Stimulated activated naive B cell treated with anti-CD40 and anti-IgM and Interleukin-4, amounts not matched to agents 10 μg/mL and 1 μg/mL and 100 μg/mL, for 72 hours (primary cell): ENCODE measurements around the gene HRC.
A peak's percentile ranks its signal among the peaks of the same experiment; 100 is the strongest.

ENCODE experiments used
- ATAC-seq, 2 donors: fragments of 150-1000 bp; cut with Tn5 transposase; replicated peaks; 2 replicates each; pipeline ENCODE4 v1.10.0; 2021; ENCODE audit warnings: moderate library complexity in 1 of 2
- DNase-seq: peaks from one replicate; pipeline ENCODE4 v3.0.0; 2021
- H3K27ac Mint-ChIP-seq: one replicate; pipeline ENCODE4 v1.8.0; 2022; ENCODE audit warnings: mild to moderate bottlenecking, mixed read lengths
- H3K27me3 Mint-ChIP-seq, 2 donors: one replicate each; pipeline ENCODE4 v1.8.0; 2022; ENCODE audit warnings: mixed read lengths in 2 of 2
- H3K36me3 Mint-ChIP-seq, 2 donors: one replicate each; pipeline ENCODE4 v1.8.0; 2022; ENCODE audit warnings: mixed read lengths in 2 of 2, mild to moderate bottlenecking in 1 of 2
- H3K4me1 Mint-ChIP-seq, 2 donors: one replicate each; pipeline ENCODE4 v1.8.0; 2022; ENCODE audit warnings: mixed read lengths in 2 of 2, mild to moderate bottlenecking in 1 of 2
- H3K4me3 Mint-ChIP-seq, 2 donors: one replicate each; pipeline ENCODE4 v1.8.0; 2022; ENCODE audit warnings: mild to moderate bottlenecking in 2 of 2, mixed read lengths in 2 of 2, moderate library complexity in 1 of 2
- H3K9me3 Mint-ChIP-seq, 2 donors: one replicate each; pipeline ENCODE4 v1.8.0; 2022; ENCODE audit warnings: mixed read lengths in 2 of 2, mild to moderate bottlenecking in 1 of 2

Gene HRC

DNA sequence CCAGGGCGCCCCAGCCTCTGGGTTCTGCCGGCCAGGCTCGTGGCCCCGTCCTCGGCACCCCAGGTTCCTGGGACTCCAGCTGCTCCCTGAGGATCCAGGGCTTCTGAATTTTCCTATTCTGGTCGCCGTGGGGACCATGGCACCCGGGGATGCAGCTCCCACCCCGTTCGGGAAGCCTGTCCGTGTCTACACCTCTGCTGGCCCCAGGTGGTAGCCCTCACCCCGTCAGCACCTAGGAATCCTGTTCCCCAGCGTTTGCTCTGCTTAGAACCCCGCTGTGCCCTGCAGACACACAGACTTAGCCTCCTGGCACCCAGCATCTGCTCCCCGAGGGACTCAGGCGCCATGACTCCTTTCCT, 34.9 kb downstream of the HRC start:
- no peaks in the 10 kb centered on the region for H3K9me3 Mint-ChIP-seq
- H3K27me3 Mint-ChIP-seq, result peaks cover 13 to 21% of the 10 kb centered on the region in 2 donors
- H3K36me3 Mint-ChIP-seq, result peaks cover 9 to 13% of the 10 kb centered on the region in 2 donors
- peak overlapping the region; percentile 63 to 87 for H3K4me3 Mint-ChIP-seq
- peaks cover 27 to 45% of the 10 kb centered on the region in 2 donors for H3K4me1 Mint-ChIP-seq
- H3K27ac Mint-ChIP-seq, result peak overlapping the region; percentile 7
- DNase-seq (no peak), ATAC-seq (no peak)

DNA sequence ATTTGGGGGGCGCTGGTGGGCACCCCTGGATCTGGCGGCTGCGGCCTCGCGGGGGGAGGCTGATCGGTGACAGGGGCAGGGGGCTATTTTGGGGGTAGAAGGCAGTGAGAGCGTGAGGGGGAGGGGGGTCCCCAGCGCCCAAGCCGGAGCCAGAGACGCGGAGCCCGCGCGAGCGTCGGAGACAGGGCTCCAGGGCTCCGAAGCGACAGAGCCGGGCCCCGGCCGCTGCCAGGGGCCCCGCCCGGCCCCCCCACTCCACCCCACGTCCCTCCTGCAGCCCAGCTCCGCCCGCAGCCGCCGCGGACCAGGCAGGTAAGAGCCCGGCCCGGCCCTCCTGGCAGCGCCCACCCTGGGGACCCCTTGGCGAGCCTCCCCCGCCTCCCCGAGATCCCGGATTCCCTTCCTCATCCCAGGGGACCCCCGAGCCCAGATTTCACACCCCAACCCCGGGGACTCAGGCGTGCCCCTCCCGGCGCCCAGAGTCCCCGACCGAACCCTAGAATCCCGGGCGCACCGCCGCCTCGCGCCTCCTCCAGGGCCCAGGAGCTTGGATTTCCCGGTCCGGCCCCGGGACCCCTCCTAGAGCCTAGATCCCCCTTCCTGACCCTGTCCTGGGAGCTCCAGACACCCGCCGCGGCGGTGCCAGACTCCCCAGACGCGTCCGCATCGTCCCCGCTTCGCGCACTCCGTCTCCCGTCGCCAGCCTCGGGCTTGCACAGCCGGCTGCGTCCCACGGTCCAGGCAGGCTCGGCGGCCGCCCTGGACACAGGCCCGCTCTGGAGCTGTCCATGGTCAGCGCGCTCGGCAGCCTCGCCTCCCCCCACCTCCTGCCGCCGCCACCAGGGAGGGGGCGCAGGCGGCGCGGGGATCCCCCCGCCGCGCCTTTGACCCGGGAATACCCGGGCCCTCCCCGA, 35.5 kb downstream of the HRC start, which contains the start of gene PPFIA3:
TSS of gene PPFIA3 (plus strand) at position 134 of the 914 bp plus-strand sequence. CDS start 8,330 bp downstream, outside the sequence.
- no peaks in the 10 kb centered on the region for H3K9me3 Mint-ChIP-seq
- H3K27me3 Mint-ChIP-seq, result peaks cover 13 to 21% of the 10 kb centered on the region in 2 donors
- ATAC-seq, result no peak
- DNase-seq, result no peak
- H3K36me3 Mint-ChIP-seq, result peaks cover 9 to 13% of the 10 kb centered on the region in 2 donors
- peaks cover 31 to 49% of the 10 kb centered on the region in 2 donors for H3K4me1 Mint-ChIP-seq
- peak within 1 kb of the TSS; percentile 87 to 92 for H3K4me3 Mint-ChIP-seq
- H3K27ac Mint-ChIP-seq, result peak within 1 kb of the TSS; percentile 95

DNA sequence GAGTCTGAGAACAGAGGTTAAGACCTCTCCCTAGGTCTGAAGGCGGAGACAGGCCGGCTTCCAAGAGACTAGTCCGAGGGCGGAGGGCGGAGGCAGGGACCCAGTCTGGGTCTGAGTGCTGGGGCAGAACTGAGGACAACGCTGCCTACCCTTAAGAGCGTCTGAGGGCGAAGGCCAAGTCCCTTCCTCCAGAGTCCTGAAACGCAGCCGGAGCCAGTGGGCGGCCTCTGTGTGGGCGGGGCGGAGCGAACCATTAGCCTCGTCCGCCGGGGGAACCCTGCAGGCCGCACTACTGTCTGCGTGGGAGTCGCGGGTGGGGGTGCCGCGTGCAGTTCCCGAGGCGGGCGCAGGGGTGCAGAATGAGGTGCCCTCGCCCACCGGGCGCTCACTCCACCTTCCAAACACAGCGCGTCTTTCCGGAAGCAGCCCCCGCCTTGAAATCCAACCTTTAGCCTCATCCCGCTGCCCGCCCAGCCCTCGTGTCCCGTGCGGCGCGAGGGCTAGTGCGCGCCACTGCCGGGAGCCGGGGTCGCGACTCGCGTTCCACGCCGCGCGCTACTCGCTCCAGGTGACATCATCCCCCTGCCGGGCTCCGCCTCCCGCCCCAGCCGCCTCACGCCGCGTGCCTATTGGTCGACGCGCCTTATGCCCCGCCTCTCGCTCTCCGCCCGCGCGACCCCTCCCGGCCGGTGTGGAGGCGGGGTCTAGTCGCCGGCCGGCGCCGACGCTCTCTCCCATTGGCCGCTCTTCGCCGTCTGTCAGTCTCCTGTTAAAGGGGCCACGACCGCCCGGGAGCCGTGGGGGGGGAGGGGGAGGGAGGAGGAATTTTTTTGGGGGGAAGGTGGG, 36.4 kb downstream of the HRC start, which contains the start of gene C19orf73:
TSS of gene C19orf73 (minus strand) at position 579 of the 846 bp plus-strand sequence. CDS start at position 458, 121 bp downstream.
- peak within 1 kb of the TSS; percentile 95 for H3K27ac Mint-ChIP-seq
- H3K27me3 Mint-ChIP-seq, result peaks cover 13 to 21% of the 10 kb centered on the region in 2 donors
- peaks cover 9 to 13% of the 10 kb centered on the region in 2 donors for H3K36me3 Mint-ChIP-seq
- H3K9me3 Mint-ChIP-seq, result no peaks in the 10 kb centered on the region
- ATAC-seq (peak; percentile 80 to 84), DNase-seq (peak; percentile 95)
- peak within 1 kb of the TSS; percentile 87 to 92 for H3K4me3 Mint-ChIP-seq
- peaks cover 34 to 53% of the 10 kb centered on the region in 2 donors for H3K4me1 Mint-ChIP-seq

DNA sequence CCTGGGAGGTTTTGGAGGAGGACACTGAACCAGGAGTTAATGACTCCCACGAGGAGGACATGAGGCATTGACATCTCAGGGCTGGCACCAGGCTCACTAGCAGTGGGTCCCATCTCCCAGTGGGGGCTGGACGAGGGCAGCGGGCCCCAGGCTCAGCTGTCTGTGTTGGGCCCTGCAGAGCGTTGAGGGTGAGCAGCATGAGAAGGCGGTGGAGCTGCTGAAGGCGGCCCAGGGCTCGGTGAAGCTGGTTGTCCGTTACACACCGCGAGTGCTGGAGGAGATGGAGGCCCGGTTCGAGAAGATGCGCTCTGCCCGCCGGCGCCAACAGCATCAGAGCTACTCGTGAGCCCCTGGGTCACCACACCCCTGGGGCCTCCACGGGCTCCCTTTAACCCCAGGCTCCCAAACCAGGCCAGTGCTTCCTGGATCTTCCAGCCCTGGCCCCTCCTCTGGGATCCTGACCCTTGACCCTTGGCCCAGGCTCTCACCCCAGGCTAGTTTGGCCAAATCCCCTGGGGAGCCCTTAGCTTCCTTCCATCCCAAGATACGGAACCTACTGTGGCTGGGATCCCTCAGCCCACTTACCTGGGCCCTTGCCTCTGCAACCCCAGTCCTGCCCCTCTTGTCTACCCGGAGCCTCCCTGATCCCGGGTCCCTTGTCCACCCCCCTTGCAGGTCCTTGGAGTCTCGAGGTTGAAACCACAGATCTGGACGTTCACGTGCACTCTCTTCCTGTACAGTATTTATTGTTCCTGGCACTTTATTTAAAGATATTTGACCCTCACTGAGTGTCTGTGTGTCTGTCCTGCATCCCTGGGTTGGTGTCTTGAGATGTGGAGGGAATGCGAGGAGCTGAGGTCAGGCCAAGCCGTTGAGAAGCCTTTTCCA, 37.3 kb downstream of the HRC start:
- Mint-ChIP-seq H3K36me3 (peaks cover 9 to 13% of the 10 kb centered on the region in 2 donors), H3K4me3 (peak overlapping the region; percentile 87 to 92), H3K27me3 (peaks cover 13 to 21% of the 10 kb centered on the region in 2 donors), H3K9me3 (no peaks in the 10 kb centered on the region), H3K27ac (peak overlapping the region; percentile 95), H3K4me1 (peaks cover 36 to 61% of the 10 kb centered on the region in 2 donors)
- ATAC-seq (no peak), DNase-seq (no peak)

DNA sequence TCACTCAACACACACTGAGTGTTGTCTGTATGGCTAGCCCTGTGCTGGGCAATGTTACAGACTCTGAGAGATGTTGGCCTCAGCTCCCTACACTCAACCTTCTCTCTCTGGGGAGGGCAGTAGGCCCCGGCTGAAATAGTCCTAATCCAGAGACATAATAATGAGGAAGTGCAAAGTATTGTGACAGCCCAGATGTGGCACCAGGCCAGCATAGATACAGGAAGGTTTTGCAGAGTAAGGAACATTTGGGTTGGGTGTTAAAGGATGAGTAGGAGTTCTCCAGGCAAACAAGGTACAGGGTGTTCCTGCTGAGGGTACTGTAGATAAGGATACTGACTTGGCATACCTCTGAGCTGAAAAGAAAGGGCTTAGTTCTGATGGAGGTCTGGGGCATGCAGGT, 38.7 kb downstream of the HRC start:
- Mint-ChIP-seq H3K4me3 (peak overlapping the region in 1 of 2 donors; percentile 66), H3K36me3 (peaks cover 9 to 13% of the 10 kb centered on the region in 2 donors), H3K27me3 (peaks cover 9 to 15% of the 10 kb centered on the region in 2 donors), H3K4me1 (peaks cover 35 to 62% of the 10 kb centered on the region in 2 donors), H3K27ac (no peak overlapping the region), H3K9me3 (no peaks in the 10 kb centered on the region)
- ATAC-seq (no peak), DNase-seq (no peak)

DNA sequence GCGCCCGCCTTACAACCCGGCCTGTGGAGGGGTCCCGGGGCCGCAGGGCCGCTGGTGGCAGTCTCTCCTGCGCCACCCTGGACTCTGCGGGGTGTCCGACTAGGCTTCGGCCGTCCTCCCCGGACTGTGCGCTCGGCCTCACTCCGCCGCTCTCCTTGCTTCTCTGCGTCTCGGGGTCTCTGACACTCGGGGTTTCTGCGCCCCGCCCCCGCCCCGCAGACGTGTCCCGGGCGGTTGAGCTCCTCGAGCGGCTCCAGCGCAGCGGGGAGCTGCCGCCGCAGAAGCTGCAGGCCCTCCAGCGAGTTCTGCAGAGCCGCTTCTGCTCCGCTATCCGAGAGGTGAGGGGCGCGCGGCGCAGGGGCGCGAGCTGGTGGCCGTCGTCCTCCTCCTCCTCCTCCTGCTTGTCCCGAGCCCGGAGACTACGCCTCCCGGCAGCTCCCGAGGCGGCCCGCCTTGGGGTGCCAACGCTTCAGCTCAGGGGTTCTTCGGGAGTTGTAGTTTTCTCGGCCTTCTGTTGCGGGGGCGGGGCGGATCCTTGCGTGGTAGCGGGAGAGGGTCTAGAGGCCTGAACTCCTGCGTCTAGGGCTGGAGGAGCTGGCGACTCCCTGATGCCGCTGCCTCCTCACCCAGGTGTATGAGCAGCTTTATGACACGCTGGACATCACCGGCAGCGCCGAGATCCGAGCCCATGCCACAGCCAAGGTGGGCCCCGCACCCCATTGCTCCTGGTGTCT, 40.4 kb downstream of the HRC start:
- Mint-ChIP-seq H3K9me3 (no peaks in the 10 kb centered on the region), H3K36me3 (peaks cover 10 to 13% of the 10 kb centered on the region in 2 donors), H3K27me3 (peaks cover 0 to 1% of the 10 kb centered on the region in 2 donors), H3K4me3 (peak overlapping the region; percentile 81 to 82), H3K27ac (no peak overlapping the region), H3K4me1 (peaks cover 29 to 50% of the 10 kb centered on the region in 2 donors)
- no peak for ATAC-seq
- DNase-seq, result no peak

DNA sequence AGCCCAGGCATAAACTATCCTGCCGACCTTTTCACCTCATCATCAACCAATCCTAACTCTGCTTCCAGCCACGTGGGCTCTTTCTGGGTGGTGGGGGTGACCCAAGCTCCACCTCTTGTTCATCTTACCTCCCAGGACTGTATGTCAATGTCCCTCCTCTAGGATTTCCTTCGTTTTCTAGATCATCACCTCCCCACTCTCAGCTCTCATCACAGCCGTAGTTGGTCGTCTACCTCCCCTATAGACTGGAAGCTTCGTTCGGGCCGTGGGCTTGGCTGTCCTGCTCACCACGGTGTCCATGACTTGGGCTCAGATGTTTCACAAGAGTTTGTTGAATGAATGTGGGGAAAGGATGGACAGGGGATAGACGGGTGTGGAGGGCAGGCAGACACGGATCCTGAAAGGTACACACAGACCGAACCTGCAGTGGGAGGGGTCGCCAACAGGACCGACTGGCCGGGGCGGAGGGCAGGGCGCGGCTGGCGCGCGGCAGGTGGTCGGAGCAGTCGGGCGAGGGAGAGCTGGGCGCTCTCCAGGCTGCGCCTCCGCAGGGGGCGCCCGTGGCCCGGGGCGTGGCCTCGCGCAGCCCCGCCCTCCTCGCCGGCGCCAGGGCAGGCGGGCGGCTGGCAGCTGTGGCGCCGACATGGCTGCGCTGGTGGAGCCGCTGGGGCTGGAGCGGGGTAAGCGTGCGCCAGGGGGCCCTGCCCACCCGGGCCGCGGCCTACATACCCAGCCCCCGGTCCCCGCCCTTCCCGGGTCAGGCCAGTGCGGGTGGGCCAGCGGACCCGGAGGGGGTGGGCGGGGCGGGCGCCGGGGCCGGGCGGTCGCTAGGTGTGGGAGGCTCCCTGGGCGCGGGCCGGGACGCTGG, 41.2 kb downstream of the HRC start, which contains the start of gene LIN7B:
TSS of gene LIN7B (plus strand) at position 609 of the 868 bp plus-strand sequence. CDS start at position 644, 35 bp downstream.
- peak; percentile 72 for ATAC-seq
- Mint-ChIP-seq H3K27ac (no peak within 1 kb of the TSS), H3K27me3 (no peaks in the 10 kb centered on the region), H3K4me1 (peaks cover 29 to 47% of the 10 kb centered on the region in 2 donors), H3K9me3 (no peaks in the 10 kb centered on the region), H3K4me3 (peak within 1 kb of the TSS; percentile 81 to 82), H3K36me3 (peaks cover 17 to 18% of the 10 kb centered on the region in 2 donors)
- DNase-seq, result peak; percentile 74

DNA sequence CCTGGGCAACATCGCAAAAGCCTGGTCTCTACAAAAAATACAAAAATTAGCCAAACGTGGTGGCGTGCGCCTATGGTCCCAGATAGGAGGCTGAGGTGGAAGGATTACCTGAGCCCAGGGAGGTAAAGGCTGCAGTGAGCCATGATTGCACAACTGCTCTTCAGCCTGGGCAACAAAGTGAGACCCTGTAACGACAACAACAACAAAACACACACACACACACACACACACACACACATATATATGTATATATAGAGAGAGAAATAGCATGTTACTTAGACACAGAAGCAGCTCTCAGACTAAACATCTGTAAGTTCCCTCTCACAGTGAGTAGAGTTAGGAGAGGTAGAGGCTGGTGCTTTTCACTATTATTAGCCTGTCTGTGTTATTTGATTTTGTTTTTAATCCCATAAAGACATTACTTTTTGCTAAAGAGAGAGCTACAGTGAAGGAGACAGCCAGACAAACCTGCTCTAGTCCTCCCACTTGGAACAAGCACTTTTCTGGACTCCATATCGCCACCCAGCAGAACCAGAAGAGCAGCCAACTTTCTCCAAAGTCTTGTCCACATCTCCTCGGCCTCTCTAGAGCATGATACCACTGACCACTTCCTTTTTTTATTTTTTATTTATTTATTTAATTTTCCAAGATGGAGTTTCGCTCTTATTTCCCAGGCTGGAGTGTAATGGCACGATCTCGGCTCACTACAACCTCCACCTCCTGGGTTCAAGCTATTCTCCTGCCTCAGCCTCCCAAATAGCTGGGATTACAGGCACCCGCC, 43.8 kb downstream of the HRC start:
- Mint-ChIP-seq H3K9me3 (no peaks in the 10 kb centered on the region), H3K27me3 (no peaks in the 10 kb centered on the region), H3K4me3 (no peak overlapping the region), H3K27ac (no peak overlapping the region), H3K4me1 (peaks cover 18 to 25% of the 10 kb centered on the region in 2 donors), H3K36me3 (peaks cover 28 to 30% of the 10 kb centered on the region in 2 donors)
- DNase-seq, result no peak
- no peak for ATAC-seq

DNA sequence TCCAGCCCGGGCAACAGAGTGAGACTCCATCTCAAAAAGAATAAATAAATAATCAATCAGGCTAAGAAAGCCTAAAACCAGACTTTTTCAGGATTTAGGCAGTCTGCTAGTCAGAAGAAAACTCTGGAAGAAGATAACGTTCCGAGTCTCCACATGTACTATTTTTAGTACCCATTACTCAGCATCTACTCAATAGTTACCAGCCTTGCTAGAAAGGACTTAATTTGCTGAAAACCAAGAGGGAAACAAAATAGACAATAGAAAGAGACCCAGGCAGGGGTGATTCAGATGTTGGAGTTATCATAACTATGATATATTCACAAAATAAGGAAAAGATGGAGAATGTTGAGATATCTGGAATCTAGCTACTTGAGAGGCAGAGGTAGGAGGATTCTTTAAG, 44.6 kb downstream of the HRC start:
- no peak for ATAC-seq
- H3K4me3 Mint-ChIP-seq, result no peak overlapping the region
- no peaks in the 10 kb centered on the region for H3K27me3 Mint-ChIP-seq
- peaks cover 17 to 20% of the 10 kb centered on the region in 2 donors for H3K4me1 Mint-ChIP-seq
- no peaks in the 10 kb centered on the region for H3K9me3 Mint-ChIP-seq
- H3K27ac Mint-ChIP-seq, result no peak overlapping the region
- no peak for DNase-seq
- H3K36me3 Mint-ChIP-seq, result peaks cover 26 to 30% of the 10 kb centered on the region in 2 donors

DNA sequence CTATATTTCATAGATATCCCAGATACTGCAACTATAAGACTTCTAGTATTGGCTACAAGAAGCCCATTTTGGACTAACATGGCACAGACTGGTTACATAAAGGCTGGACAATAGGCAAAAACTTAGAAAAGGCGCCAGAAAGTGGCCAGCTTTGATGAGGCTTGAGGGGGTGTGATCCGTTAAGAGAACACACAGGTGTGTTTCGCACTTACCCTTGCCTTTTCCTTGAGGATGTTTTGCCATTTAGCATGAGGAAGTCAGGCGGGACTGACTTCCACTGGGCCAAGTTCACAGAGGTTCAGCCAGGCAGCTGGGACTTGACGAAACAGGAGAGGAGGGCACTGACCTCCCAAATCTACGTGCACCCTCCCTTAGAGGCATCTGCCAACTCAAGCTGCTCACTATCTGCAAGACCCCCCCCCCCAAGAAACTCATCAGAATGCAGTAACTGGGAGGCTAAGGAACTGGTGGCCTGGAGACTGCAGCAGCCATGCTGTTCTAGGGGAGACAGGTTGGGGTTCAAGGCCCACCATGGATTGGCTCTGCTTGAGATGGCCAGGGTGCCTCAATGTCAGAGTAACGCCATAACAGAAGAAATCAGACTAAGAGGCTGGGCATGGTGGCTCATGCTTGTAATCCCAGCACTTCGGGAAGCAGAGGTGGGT, 45.5 kb downstream of the HRC start:
- Mint-ChIP-seq H3K4me1 (peaks cover 17 to 18% of the 10 kb centered on the region in 2 donors), H3K27ac (no peak overlapping the region), H3K27me3 (no peaks in the 10 kb centered on the region), H3K4me3 (no peak overlapping the region), H3K9me3 (no peaks in the 10 kb centered on the region), H3K36me3 (peaks cover 32 to 38% of the 10 kb centered on the region in 2 donors)
- no peak for DNase-seq
- ATAC-seq, result no peak

DNA sequence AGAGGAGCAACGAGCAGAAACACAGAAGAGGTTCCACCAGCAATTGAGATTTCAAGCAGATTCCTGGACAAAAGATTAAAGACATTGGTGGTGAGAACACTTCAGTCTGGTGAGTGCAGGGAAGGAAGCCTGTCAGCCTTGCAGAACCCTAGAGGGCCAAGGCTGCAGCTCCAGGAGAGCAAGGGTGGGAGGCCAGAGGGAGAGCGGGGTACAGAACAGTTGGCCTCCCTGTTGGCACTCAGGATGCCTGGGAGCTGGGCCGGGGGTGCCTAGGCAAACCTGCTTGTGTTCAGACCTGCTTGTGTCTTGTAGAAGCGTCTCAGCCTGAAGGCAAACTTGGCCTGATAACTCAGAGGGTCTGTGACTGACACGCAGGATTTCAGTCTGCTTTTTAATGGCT, 46.1 kb downstream of the HRC start:
- Mint-ChIP-seq H3K4me3 (no peak overlapping the region), H3K4me1 (peaks cover 19 to 24% of the 10 kb centered on the region in 2 donors), H3K9me3 (no peaks in the 10 kb centered on the region), H3K27ac (peak overlapping the region; percentile 65), H3K27me3 (no peaks in the 10 kb centered on the region), H3K36me3 (peaks cover 38 to 45% of the 10 kb centered on the region in 2 donors)
- ATAC-seq, result no peak
- DNase-seq, result no peak
